Stimulated activated CD4-positive, alpha-beta T cell treated with anti-CD3 and anti-CD28 coated beads, Interleukin-4, amount 100 ng/mL, for 4 hours (primary cell): ENCODE data around the gene JHY.
"Not testable (repeated sequence)": the region's sequence is repeated elsewhere in the genome, so short reads cannot be mapped to it uniquely, and the experiment has no call there.

Source experiments
- DNase-seq, 2 experiments: peaks; one replicate each; pipeline ENCODE4 v3.0.0-alpha.2; 2020

The JHY gene

GRCh38 chr11:122882189-122882856 lies at the start of gene JHY:
Gene JHY (plus strand): TSS chr11:122882759. CDS start chr11:122885850, 3,091 bp downstream.
- DNase-seq, result peak in 1 of 2 experiments; percentile 39

- no peak for DNase-seq
Measured at GRCh38 chr11:122833846-122834464, 48.6 kb upstream of the JHY start.

GRCh38 chr11:122836916-122837315 lies 45.6 kb upstream of the JHY start:
- no peak for DNase-seq

GRCh38 chr11:122837528-122838346 lies 44.8 kb upstream of the JHY start:
- no peak for DNase-seq

DNA sequence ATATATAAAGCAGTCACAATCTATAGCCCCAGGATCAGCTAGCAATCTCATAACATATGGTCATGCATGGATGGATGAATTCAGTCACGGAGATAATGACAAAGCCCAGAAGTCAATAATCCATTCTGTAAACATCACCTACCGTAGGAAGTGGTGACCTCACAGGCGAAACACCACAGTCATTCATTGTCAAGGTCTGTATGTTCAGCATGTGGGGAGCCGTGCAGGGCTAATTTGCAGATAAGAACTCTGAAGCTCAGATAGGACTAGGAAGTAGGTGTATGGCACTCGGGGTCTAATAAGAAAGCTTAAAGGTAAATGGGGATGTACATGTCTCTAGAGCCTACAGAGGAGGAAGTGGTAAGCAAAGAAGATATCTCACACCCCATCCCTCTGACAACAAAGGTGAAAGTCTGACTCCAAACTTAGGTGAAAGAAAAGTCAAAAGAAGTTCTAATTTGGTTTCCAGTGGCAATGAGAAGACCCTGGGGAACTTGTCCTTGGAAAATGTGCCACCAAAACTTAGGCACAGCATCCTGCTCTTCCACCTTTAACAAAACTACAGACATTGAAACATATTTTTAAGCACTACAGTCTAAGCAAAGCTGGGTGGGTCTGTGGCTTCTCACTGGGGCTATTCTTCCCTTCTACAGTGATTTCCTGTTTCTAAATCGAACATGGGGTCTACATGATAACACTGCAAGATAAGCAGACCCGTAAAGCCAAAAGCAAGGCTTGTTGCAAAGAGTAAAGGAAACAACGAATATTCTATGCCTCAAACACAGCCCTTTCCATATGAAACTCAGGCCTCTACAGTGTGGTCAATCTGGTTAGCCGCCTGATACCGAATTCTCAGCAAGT lies 39.0 kb upstream of the JHY start:
- DNase-seq, result peak in 1 of 2 experiments; percentile 15

- no peak for DNase-seq
Measured at GRCh38 chr11:122847466-122847865, 35.1 kb upstream of the JHY start.

DNA sequence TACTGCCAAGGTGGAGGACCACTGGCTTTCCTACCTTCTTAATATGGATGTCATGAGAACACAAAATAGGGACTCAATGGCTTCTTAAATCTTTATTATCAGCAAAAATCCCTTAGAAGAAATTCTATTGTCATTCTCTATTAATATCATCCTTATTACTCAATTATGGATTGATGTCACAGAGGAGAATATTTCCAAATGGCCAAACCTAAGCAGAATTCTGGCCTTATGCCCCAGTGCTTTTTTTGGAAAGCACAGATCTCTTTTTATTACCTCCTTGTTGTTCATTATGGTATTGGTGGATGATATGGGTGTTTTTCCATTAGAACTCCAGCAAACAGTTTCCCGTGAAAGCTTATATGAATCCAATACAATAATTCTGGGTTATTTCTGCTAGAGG lies 34.4 kb upstream of the JHY start:
- no peak for DNase-seq

- DNase-seq, result peak in 1 of 2 experiments; percentile 15
Measured at GRCh38 chr11:122850076-122850631, 32.4 kb upstream of the JHY start.

- peak in 1 of 2 experiments; percentile 12 for DNase-seq
Measured at GRCh38 chr11:122851366-122851966, 31.1 kb upstream of the JHY start.

- DNase-seq, result peak in 1 of 2 experiments; percentile 51
Measured at GRCh38 chr11:122852074-122852795, 30.3 kb upstream of the JHY start.

GRCh38 chr11:122852796-122853160 lies 29.8 kb upstream of the JHY start:
- no peak for DNase-seq

DNA sequence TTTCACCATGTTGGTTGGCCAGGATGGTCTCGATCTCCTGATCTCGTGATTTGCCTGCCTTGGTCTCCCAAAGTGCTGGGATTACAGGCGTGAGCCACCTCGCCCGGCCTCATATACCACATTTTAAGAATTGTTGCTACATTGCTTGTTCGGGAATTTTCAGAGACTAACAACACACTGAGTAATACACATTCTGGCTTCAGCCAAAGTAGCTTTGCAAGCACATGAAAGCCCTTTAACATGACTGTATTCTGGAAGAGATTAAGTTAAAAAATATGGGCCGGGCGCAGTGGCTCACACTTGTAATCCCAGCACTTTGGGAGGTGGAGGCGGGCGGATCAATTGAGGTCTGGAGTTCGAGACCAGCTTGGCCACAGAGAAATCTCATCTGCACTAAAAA lies 29.3 kb upstream of the JHY start:
- DNase-seq, result no peak

- no peak for DNase-seq
Measured at GRCh38 chr11:122853971-122854446, 28.6 kb upstream of the JHY start.

GRCh38 chr11:122861631-122862030 lies 20.9 kb upstream of the JHY start:
- no peak for DNase-seq

GRCh38 chr11:122862091-122862490 lies 20.5 kb upstream of the JHY start:
- no peak for DNase-seq

DNA sequence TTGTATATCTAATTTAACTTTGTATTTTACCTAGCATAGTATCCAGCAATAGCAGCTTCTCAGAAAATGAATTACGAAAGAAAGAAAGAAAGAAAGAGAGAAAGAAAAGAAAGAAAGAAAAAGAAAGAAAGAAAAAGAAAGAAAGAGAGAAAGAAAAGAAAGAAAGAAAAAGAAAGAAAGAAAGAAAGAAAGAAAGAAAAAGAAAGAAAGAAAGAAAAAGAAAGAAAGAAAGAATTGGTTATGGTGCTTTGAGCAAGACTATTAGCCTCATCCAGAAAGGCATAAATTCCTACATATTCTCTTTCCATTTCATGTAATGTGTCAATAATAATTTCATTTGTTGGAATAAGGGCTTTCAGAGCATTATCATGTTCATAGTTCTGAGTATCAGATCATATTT lies 19.4 kb upstream of the JHY start:
- DNase-seq, result not testable (repeated sequence)

DNA sequence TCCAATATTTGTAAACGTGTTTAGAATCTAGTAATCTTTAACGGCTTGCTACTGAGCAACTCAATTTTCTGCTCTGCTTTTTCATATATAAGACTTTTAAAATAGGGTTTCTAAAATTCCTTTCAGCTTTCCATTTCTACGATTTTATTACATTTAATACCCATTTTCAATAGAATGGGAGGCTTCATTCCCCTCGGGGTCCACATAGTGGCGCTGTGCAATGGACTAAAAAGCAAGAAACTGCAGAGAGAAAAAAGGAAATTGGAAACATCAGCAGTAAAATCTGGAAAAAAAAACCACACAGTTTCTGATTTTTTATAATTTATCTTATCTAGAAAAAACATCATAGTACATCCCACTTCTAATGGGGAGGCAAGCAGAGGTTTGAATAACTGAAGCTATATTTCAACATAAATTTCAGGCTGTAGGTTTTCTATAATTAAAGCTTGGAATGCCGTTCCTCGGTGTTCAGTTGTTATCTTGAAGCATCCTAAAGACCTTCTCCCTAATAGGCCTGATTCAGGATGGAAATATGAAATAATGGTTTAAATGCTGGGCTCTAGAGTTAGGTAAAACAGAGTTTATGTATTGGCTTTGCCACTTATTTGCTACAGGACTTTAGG lies 18.7 kb upstream of the JHY start:
- DNase-seq, result peak; percentile 22 to 36

GRCh38 chr11:122864386-122865115 lies 18.0 kb upstream of the JHY start:
- no peak for DNase-seq

- no peak for DNase-seq
Measured at GRCh38 chr11:122869622-122870021, 12.9 kb upstream of the JHY start.

- DNase-seq, result no peak
Measured at GRCh38 chr11:122871302-122871701, 11.3 kb upstream of the JHY start.
